Loucy (cell line): Measurements from ENCODE around the gene DYNC1H1.

Experiments
- H2AFZ ChIP-seq: fragments of 200-600 bp; sonication (generic); 2 replicates; pipeline ENCODE4 v1.6.0; 2016; ENCODE audit warnings: antibody characterized with exemption, mild to moderate bottlenecking, low read length, moderate library complexity
- H3F3A ChIP-seq: fragments of 200-600 bp; 2 replicates; pipeline ENCODE4 v1.6.0; 2016; ENCODE audit warnings: antibody characterized with exemption, low read depth, mild to moderate bottlenecking
- H3K27me3 ChIP-seq: fragments of 200-600 bp; sonication (generic); 2 replicates; pipeline ENCODE4 v1.6.1; 2014; ENCODE audit warnings: low read length, mild to moderate bottlenecking; ENCODE audit not compliant: insufficient read depth, poor library complexity, severe bottlenecking
- H3K36me3 ChIP-seq: fragments of 200-600 bp; sonication (generic); 2 replicates; pipeline ENCODE4 v1.6.1; 2016; ENCODE audit warnings: low read length; ENCODE audit not compliant: insufficient read depth
- H3K4me1 ChIP-seq: fragments of 200-600 bp; sonication (generic); 2 replicates; pipeline ENCODE4 v1.5.1; 2014; ENCODE audit warnings: low read length, mild to moderate bottlenecking; ENCODE audit not compliant: insufficient read depth, poor library complexity, severe bottlenecking
- H3K4me2 ChIP-seq: fragments of 200-600 bp; sonication (generic); 2 replicates; pipeline ENCODE4 v1.6.0; 2014; ENCODE audit warnings: antibody characterized with exemption, low read length, low read depth, mild to moderate bottlenecking; ENCODE audit not compliant: poor library complexity, severe bottlenecking
- H3K4me3 ChIP-seq: fragments of 200-600 bp; sonication (generic); 2 replicates; pipeline ENCODE4 v1.5.1; 2014; ENCODE audit warnings: low read length, mild to moderate bottlenecking, mixed read lengths; ENCODE audit not compliant: poor library complexity, severe bottlenecking
- H3K79me2 ChIP-seq: fragments of 200-600 bp; sonication (generic); 2 replicates; pipeline ENCODE4 v1.6.1; 2014; ENCODE audit warnings: low read length; ENCODE audit not compliant: insufficient read depth
- H3K9ac ChIP-seq: fragments of 200-600 bp; sonication (generic); 2 replicates; pipeline ENCODE4 v1.6.0; 2014; ENCODE audit warnings: mild to moderate bottlenecking, low read depth, low read length, moderate library complexity; ENCODE audit not compliant: poor library complexity, severe bottlenecking
- H3K9me2 ChIP-seq: fragments of 200-600 bp; sonication (generic); replicated peaks from 2 replicates; pipeline ENCODE4 v1.6.1; 2016; ENCODE audit warnings: low read depth, low read length, mixed read lengths
- H3K9me3 ChIP-seq: fragments of 200-600 bp; sonication (generic); 2 replicates; pipeline ENCODE4 v1.6.1; 2014; ENCODE audit warnings: mild to moderate bottlenecking, antibody characterized with exemption, low read length, low read depth; ENCODE audit not compliant: insufficient read depth
- H4K20me1 ChIP-seq: fragments of 200-600 bp; sonication (generic); 2 replicates; pipeline ENCODE4 v1.6.0; 2014; ENCODE audit warnings: antibody characterized with exemption, low read length, mild to moderate bottlenecking; ENCODE audit not compliant: insufficient read depth, poor library complexity, severe bottlenecking
- EZH2phosphoT487 ChIP-seq: fragments of 200-600 bp; IDR thresholded peaks from 2 replicates; pipeline ENCODE4 v1.6.1; 2018; ENCODE audit warnings: antibody characterized with exemption, mild to moderate bottlenecking, moderate library complexity, borderline replicate concordance
- TF ChIP-seq, protein P1 (sequence below): fragments of 200-600 bp; sonication (generic); conservative IDR thresholded peaks from 2 replicates; pipeline ENCODE4 v1.5.1; 2014; ENCODE audit warnings: mild to moderate bottlenecking, antibody characterized with exemption, low read length

DYNC1H1 gene

GRCh38 chr14:102040153-102040552 is 75.8 kb downstream of the DYNC1H1 start:
- Histone ChIP-seq H3K9ac (no peak overlapping the region), H3F3A (no peaks in the 10 kb centered on the region), H4K20me1 (no peaks in the 10 kb centered on the region), H3K4me3 (no peak overlapping the region), H3K9me3 (no peaks in the 10 kb centered on the region), H2AFZ (no peak overlapping the region), H3K36me3 (peaks cover 96% of the 10 kb centered on the region; the same call in 1 of the 2 replicates), H3K79me2 (no peaks in the 10 kb centered on the region), H3K4me1 (no peaks in the 10 kb centered on the region), H3K4me2 (no peak overlapping the region), H3K9me2 (no peaks in the 10 kb centered on the region), H3K27me3 (no peaks in the 10 kb centered on the region)
- TF ChIP-seq EZH2phosphoT487, result no peak
- TF ChIP-seq, protein P1, sequence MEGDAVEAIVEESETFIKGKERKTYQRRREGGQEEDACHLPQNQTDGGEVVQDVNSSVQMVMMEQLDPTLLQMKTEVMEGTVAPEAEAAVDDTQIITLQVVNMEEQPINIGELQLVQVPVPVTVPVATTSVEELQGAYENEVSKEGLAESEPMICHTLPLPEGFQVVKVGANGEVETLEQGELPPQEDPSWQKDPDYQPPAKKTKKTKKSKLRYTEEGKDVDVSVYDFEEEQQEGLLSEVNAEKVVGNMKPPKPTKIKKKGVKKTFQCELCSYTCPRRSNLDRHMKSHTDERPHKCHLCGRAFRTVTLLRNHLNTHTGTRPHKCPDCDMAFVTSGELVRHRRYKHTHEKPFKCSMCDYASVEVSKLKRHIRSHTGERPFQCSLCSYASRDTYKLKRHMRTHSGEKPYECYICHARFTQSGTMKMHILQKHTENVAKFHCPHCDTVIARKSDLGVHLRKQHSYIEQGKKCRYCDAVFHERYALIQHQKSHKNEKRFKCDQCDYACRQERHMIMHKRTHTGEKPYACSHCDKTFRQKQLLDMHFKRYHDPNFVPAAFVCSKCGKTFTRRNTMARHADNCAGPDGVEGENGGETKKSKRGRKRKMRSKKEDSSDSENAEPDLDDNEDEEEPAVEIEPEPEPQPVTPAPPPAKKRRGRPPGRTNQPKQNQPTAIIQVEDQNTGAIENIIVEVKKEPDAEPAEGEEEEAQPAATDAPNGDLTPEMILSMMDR, result no peak

GRCh38 chr14:102042699-102043098 is 78.3 kb downstream of the DYNC1H1 start:
- Histone ChIP-seq H3K9me3 (no peaks in the 10 kb centered on the region), H3K9ac (no peak overlapping the region), H3K79me2 (no peaks in the 10 kb centered on the region), H3K36me3 (peaks cover 87% of the 10 kb centered on the region; the same call in 1 of the 2 replicates), H3K9me2 (no peaks in the 10 kb centered on the region), H3K4me1 (no peaks in the 10 kb centered on the region), H3K27me3 (no peaks in the 10 kb centered on the region), H3K4me3 (no peak overlapping the region), H3F3A (no peaks in the 10 kb centered on the region), H4K20me1 (no peaks in the 10 kb centered on the region), H3K4me2 (no peak overlapping the region), H2AFZ (no peak overlapping the region)
- no peak for TF ChIP-seq EZH2phosphoT487
- TF ChIP-seq, protein P1, result no peak

- H4K20me1 ChIP-seq, result no peaks in the 10 kb centered on the region
- TF ChIP-seq EZH2phosphoT487, result no peak
- no peaks in the 10 kb centered on the region for H3K9me2 ChIP-seq
- H3K9ac ChIP-seq, result no peak overlapping the region
- H3K79me2 ChIP-seq, result no peaks in the 10 kb centered on the region
- H3K4me2 ChIP-seq, result no peak overlapping the region
- no peaks in the 10 kb centered on the region for H3K4me1 ChIP-seq
- no peak overlapping the region for H2AFZ ChIP-seq
- peaks cover 87% of the 10 kb centered on the region; the same call in 1 of the 2 replicates for H3K36me3 ChIP-seq
- H3K9me3 ChIP-seq, result no peaks in the 10 kb centered on the region
- H3K4me3 ChIP-seq, result no peak overlapping the region
- H3K27me3 ChIP-seq, result no peaks in the 10 kb centered on the region
- no peaks in the 10 kb centered on the region for H3F3A ChIP-seq
These were observed 79.1 kb downstream of the DYNC1H1 start for GRCh38 chr14:102043251-102044025.
